GM18520 (cell line): ENCODE measurements around the gene ULK3.

Experiments
- ATAC-seq: cut with Tn5 transposase; IDR thresholded peaks from one replicate; pipeline ENCODE4 v1.9.1; 2021; ENCODE audit not compliant: unreplicated experiment

ULK3 gene

GRCh38 chr15:74869372-74869725 is 26.4 kb upstream of the ULK3 start:
- ATAC-seq, result no peak

GRCh38 chr15:74868059-74868458 is 25.1 kb upstream of the ULK3 start:
- no peak for ATAC-seq

- no peak for ATAC-seq
These were observed 24.6 kb upstream of the ULK3 start for GRCh38 chr15:74867466-74868038.

GRCh38 chr15:74866090-74866489 is 23.1 kb upstream of the ULK3 start:
- no peak for ATAC-seq

- no peak for ATAC-seq
These were observed 22.4 kb upstream of the ULK3 start for GRCh38 chr15:74865316-74865715.

- no peak for ATAC-seq
These were observed 21.3 kb upstream of the ULK3 start for GRCh38 chr15:74864296-74864695.

GRCh38 chr15:74863239-74864056 is 20.5 kb upstream of the ULK3 start:
- ATAC-seq, result no peak

GRCh38 chr15:74858369-74858740 is 15.4 kb upstream of the ULK3 start:
- ATAC-seq, result no peak

- no peak for ATAC-seq
These were observed 14.9 kb upstream of the ULK3 start for GRCh38 chr15:74857671-74858368.

GRCh38 chr15:74857082-74857655 is 14.2 kb upstream of the ULK3 start:
- ATAC-seq, result peak; percentile 42

GRCh38 chr15:74856537-74856936 is 13.6 kb upstream of the ULK3 start:
- no peak for ATAC-seq

GRCh38 chr15:74855857-74856256 is 12.9 kb upstream of the ULK3 start:
- ATAC-seq, result no peak

- no peak for ATAC-seq
These were observed 11.6 kb upstream of the ULK3 start for GRCh38 chr15:74854453-74855022.

GRCh38 chr15:74851960-74852359 is 9.0 kb upstream of the ULK3 start:
- ATAC-seq, result no peak

GRCh38 chr15:74850393-74850792 is 7.4 kb upstream of the ULK3 start:
- ATAC-seq, result no peak

GRCh38 chr15:74847432-74847831 is 4.5 kb upstream of the ULK3 start:
- ATAC-seq, result no peak

GRCh38 chr15:74845581-74845980 is 2.6 kb upstream of the ULK3 start:
- no peak for ATAC-seq

- no peak for ATAC-seq
These were observed 2.2 kb upstream of the ULK3 start for GRCh38 chr15:74845208-74845568.

GRCh38 chr15:74844319-74845207 is 1.6 kb upstream of the ULK3 start:
- no peak for ATAC-seq

- no peak for ATAC-seq
These were observed 939 bp upstream of the ULK3 start for GRCh38 chr15:74843891-74844299.

GRCh38 chr15:74843445-74843828 is 481 bp upstream of the ULK3 start:
- no peak for ATAC-seq
